ENCODE results near the gene CHCT1. TPM values are rescaled to one million over a fixed set of nuclear protein-coding genes. Genes with fewer than 3 reads are reported as not detected.

The CHCT1 gene
- total RNA-seq, 1 donor: not detected

- H3K4me3 ChIP-seq (ENCODE audit: low read depth, low read length): no peak overlapping the region
- TF ChIP-seq CTCF (IDR thresholded peaks at IDR 0.05; ENCODE audit: insufficient read depth, low read depth, low read length): no peak
- no peak for DNase-seq (ENCODE audit: low read depth)
These were observed 42.1 kb downstream of the CHCT1 start for GRCh38 chr17:60464343-60464742.

GRCh38 chr17:60468371-60468770 lies 46.1 kb downstream of the CHCT1 start:
- no peak overlapping the region for H3K4me3 ChIP-seq (ENCODE audit: low read depth, low read length)
- TF ChIP-seq CTCF (IDR thresholded peaks at IDR 0.05; ENCODE audit: insufficient read depth, low read depth, low read length): no peak
- no peak for DNase-seq (ENCODE audit: low read depth)

GRCh38 chr17:60471451-60471850 lies 49.2 kb downstream of the CHCT1 start:
- no peak overlapping the region for H3K4me3 ChIP-seq (ENCODE audit: low read depth, low read length)
- TF ChIP-seq CTCF (IDR thresholded peaks at IDR 0.05; ENCODE audit: insufficient read depth, low read depth, low read length): no peak
- DNase-seq (ENCODE audit: low read depth): no peak

- no peak overlapping the region for H3K4me3 ChIP-seq (ENCODE audit: low read depth, low read length)
- DNase-seq (ENCODE audit: low read depth): no peak
- no peak for TF ChIP-seq CTCF (IDR thresholded peaks at IDR 0.05; ENCODE audit: insufficient read depth, low read depth, low read length)
These were observed 50.2 kb downstream of the CHCT1 start for GRCh38 chr17:60472449-60472848.

GRCh38 chr17:60473788-60474187 lies 51.5 kb downstream of the CHCT1 start:
- H3K4me3 ChIP-seq (ENCODE audit: low read depth, low read length): no peak overlapping the region
- TF ChIP-seq CTCF (IDR thresholded peaks at IDR 0.05; ENCODE audit: insufficient read depth, low read depth, low read length): no peak

More at GRCh38 chr17:60473788-60474187, 51.5 kb downstream of the CHCT1 start:
- no peak for DNase-seq (ENCODE audit: low read depth)

Other genes with a start within 250 kb of the CHCT1 start
- gene USP32, start 30.4 kb upstream of the CHCT1 start, total RNA-seq: 78.9 and 95.4 TPM in 2 replicates
- gene APPBP2, start 103.8 kb downstream of the CHCT1 start, total RNA-seq: 42.8 and 69.1 TPM in 2 replicates
- gene PPM1D, start 177.7 kb downstream of the CHCT1 start, total RNA-seq: 10.3 and 15.5 TPM in 2 replicates